IMR-90 (cell line): ENCODE data around the gene CHL1. TPM values are rescaled to one million over a fixed set of nuclear protein-coding genes. Genes with fewer than 3 reads are reported as not detected.

Source experiments
- ATAC-seq: fragments of 200-7000 bp; cut with Tn5 transposase; 2 replicates; pipeline ENCODE4 v1.9.1; 2020; ENCODE audit warnings: low read depth, mild to moderate bottlenecking, moderate library complexity
- BruUV-seq: library from RNA; stranded (reverse); fragments of 400-500 nt; replicated peaks from 2 replicates; lab custom pipeline; 2021; lab: Mats Ljungman, UMichigan
- CTCF ChIA-PET: fragments of 300-600 bp; formaldehyde crosslinking; extraction: SDS; loops from one replicate; lab custom pipeline; 2021; ENCODE audit warnings: antibody characterized with exemption; lab: Yijun Ruan, JAX
- POLR2A ChIA-PET: fragments of 300-600 bp; sonication (Branson Sonifier 250); formaldehyde crosslinking; loops from one replicate; lab custom pipeline; 2022; ENCODE audit warnings: antibody characterized with exemption; ENCODE audit not compliant: unreplicated experiment; lab: Charles Lee
- DNase-seq: peaks from one replicate; pipeline ENCODE4 v3.0.0; 2013
- H2AFZ ChIP-seq: replicated peaks from 2 replicates; pipeline ENCODE3; 2013; ENCODE audit warnings: low read length, mild to moderate bottlenecking; ENCODE audit not compliant: poor library complexity
- H2AK5ac ChIP-seq: 2 replicates; pipeline ENCODE4 v1.6.1; 2013; ENCODE audit warnings: low read depth, low read length, inconsistent platforms
- H2AK9ac ChIP-seq: replicated peaks from 2 replicates; pipeline ENCODE3; 2013; ENCODE audit warnings: mild to moderate bottlenecking, low read depth, low read length, moderate library complexity; ENCODE audit not compliant: poor library complexity
- H2BK120ac ChIP-seq: 2 replicates; pipeline ENCODE4 v1.6.1; 2013; ENCODE audit warnings: low read depth, low read length, inconsistent platforms
- H2BK15ac ChIP-seq: 3 replicates; pipeline ENCODE4 v1.6.1; 2013; ENCODE audit warnings: low read depth, low read length, inconsistent platforms
- H2BK20ac ChIP-seq: 2 replicates; pipeline ENCODE4 v1.6.1; 2013; ENCODE audit warnings: low read depth, mild to moderate bottlenecking, inconsistent platforms, low read length, moderate library complexity
- H2BK5ac ChIP-seq: 2 replicates; pipeline ENCODE4 v1.6.1; 2013; ENCODE audit warnings: mild to moderate bottlenecking, low read depth, low read length, inconsistent platforms; ENCODE audit not compliant: poor library complexity, severe bottlenecking
- H3K14ac ChIP-seq: replicated peaks from 2 replicates; pipeline ENCODE4 v1.6.1; 2013; ENCODE audit warnings: low read depth, low read length, inconsistent platforms
- H3K18ac ChIP-seq: 2 replicates; pipeline ENCODE4 v1.6.1; 2013; ENCODE audit warnings: low read depth, low read length, control low read depth
- H3K23ac ChIP-seq: 2 replicates; pipeline ENCODE4 v1.6.1; 2013; ENCODE audit warnings: low read depth, low read length, inconsistent platforms
- H3K27ac ChIP-seq: 2 replicates; pipeline ENCODE4 v1.5.1; 2013; ENCODE audit warnings: mild to moderate bottlenecking, control low read depth, low read length; ENCODE audit not compliant: insufficient read depth
- H3K27me3 ChIP-seq: 2 replicates; pipeline ENCODE4 v1.6.1; 2013; ENCODE audit warnings: low read length; ENCODE audit not compliant: control insufficient read depth, insufficient read depth
- H3K36me3 ChIP-seq: 2 replicates; pipeline ENCODE4 v1.6.1; 2013; ENCODE audit warnings: low read length, mixed read lengths; ENCODE audit not compliant: control insufficient read depth, insufficient read depth
- H3K4ac ChIP-seq: 2 replicates; pipeline ENCODE4 v1.6.1; 2013; ENCODE audit warnings: low read depth, low read length, inconsistent platforms
- H3K4me1 ChIP-seq: 2 replicates; pipeline ENCODE4 v1.6.1; 2013; ENCODE audit warnings: low read length, mixed read lengths; ENCODE audit not compliant: control insufficient read depth, insufficient read depth
- H3K4me2 ChIP-seq: 2 replicates; pipeline ENCODE4 v1.6.1; 2013; ENCODE audit warnings: low read depth, mild to moderate bottlenecking, control low read depth, low read length, moderate library complexity
- H3K4me3 ChIP-seq: 2 replicates; pipeline ENCODE4 v1.5.1; 2013; ENCODE audit warnings: low read depth, mild to moderate bottlenecking, control low read depth, low read length, moderate library complexity; ENCODE audit not compliant: insufficient read depth
- H3K56ac ChIP-seq: 2 replicates; pipeline ENCODE4 v1.6.1; 2013; ENCODE audit warnings: low read length, inconsistent platforms; ENCODE audit not compliant: insufficient read depth; ENCODE audit errors: extremely low read depth
- H3K79me1 ChIP-seq, 2 experiments: 2 replicates each; pipeline ENCODE4 v1.6.1; 2013; ENCODE audit warnings: low read length in 2 of 2, inconsistent platforms in 1 of 2, low read depth in 1 of 2
- H3K9ac ChIP-seq: 2 replicates; pipeline ENCODE4 v1.6.1; 2013; ENCODE audit warnings: low read depth, low read length, control low read depth
- H3K9me1 ChIP-seq: 2 replicates; pipeline ENCODE4 v1.6.1; 2013; ENCODE audit warnings: low read length, inconsistent platforms; ENCODE audit not compliant: insufficient read depth
- H3K9me3 ChIP-seq: 2 replicates; pipeline ENCODE4 v1.6.1; 2013; ENCODE audit warnings: low read length; ENCODE audit not compliant: control insufficient read depth, insufficient read depth
- H4K20me1 ChIP-seq: 2 replicates; pipeline ENCODE4 v1.6.1; 2013; ENCODE audit warnings: low read length, inconsistent platforms; ENCODE audit not compliant: insufficient read depth
- H4K5ac ChIP-seq: 2 replicates; pipeline ENCODE4 v1.6.1; 2013; ENCODE audit warnings: mild to moderate bottlenecking, low read depth, low read length, control low read depth
- H4K8ac ChIP-seq, 2 experiments: 2 replicates each; pipeline ENCODE4 v1.6.1; 2013; ENCODE audit warnings: low read depth in 2 of 2, low read length in 2 of 2, control low read depth in 1 of 2, inconsistent platforms in 1 of 2
- H4K91ac ChIP-seq: 2 replicates; pipeline ENCODE4 v1.6.1; 2013; ENCODE audit warnings: low read depth, low read length, inconsistent platforms; ENCODE audit not compliant: insufficient read depth
- BHLHE40 ChIP-seq: fragments of 150-350 bp; IDR thresholded peaks from 2 replicates; pipeline ENCODE4 v1.6.1; 2016; ENCODE audit warnings: mild to moderate bottlenecking, low read depth, low read length
- CEBPB ChIP-seq: IDR thresholded peaks from 2 replicates; pipeline ENCODE4 v1.6.1; 2012; ENCODE audit warnings: low read depth, low read length, improper control_type of control experiment
- CHD1 ChIP-seq: IDR thresholded peaks from 2 replicates; pipeline ENCODE4 v1.6.1; 2012; ENCODE audit warnings: low read depth, low read length, improper control_type of control experiment
- CTCF ChIP-seq: conservative IDR thresholded peaks from 2 replicates; pipeline ENCODE4 v1.5.1; 2012; ENCODE audit warnings: mild to moderate bottlenecking, low read depth, low read length, improper control_type of control experiment
- FOS ChIP-seq: fragments of 150-350 bp; IDR thresholded peaks from 2 replicates; pipeline ENCODE4 v1.6.1; 2016; ENCODE audit warnings: low read depth, low read length
- MAFK ChIP-seq: IDR thresholded peaks from 2 replicates; pipeline ENCODE4 v1.6.1; 2012; ENCODE audit warnings: low read depth, low read length, improper control_type of control experiment
- MAZ ChIP-seq: IDR thresholded peaks from 2 replicates; pipeline ENCODE4 v1.6.1; 2012; ENCODE audit warnings: low read depth, mild to moderate bottlenecking, low read length, improper control_type of control experiment, moderate library complexity, borderline replicate concordance
- MXI1 ChIP-seq: IDR thresholded peaks from 2 replicates; pipeline ENCODE4 v1.6.1; 2012; ENCODE audit warnings: low read depth, mild to moderate bottlenecking, low read length, moderate library complexity, borderline replicate concordance
- NFE2L2 ChIP-seq: fragments of 150-350 bp; IDR thresholded peaks from 2 replicates; pipeline ENCODE4 v1.6.1; 2016; ENCODE audit warnings: low read depth, mild to moderate bottlenecking, low read length
- POLR2A ChIP-seq: IDR thresholded peaks from 2 replicates; pipeline ENCODE4 v1.6.1; 2012; ENCODE audit warnings: mild to moderate bottlenecking, low read depth, low read length
- RCOR1 ChIP-seq: IDR thresholded peaks from 2 replicates; pipeline ENCODE4 v1.6.1; 2012; ENCODE audit warnings: mild to moderate bottlenecking, low read length, improper control_type of control experiment; ENCODE audit not compliant: insufficient replicate concordance
- RFX5 ChIP-seq: IDR thresholded peaks from 2 replicates; pipeline ENCODE4 v1.8.0; 2012; ENCODE audit warnings: low read depth, mild to moderate bottlenecking, low read length, moderate library complexity
- SMC3 ChIP-seq: fragments of 150-350 bp; IDR thresholded peaks from 2 replicates; pipeline ENCODE4 v1.6.1; 2016; ENCODE audit warnings: low read depth, mild to moderate bottlenecking, antibody characterized with exemption, low read length, moderate library complexity
- USF2 ChIP-seq: fragments of 150-350 bp; IDR thresholded peaks from 2 replicates; pipeline ENCODE4 v1.6.1; 2017; ENCODE audit warnings: mild to moderate bottlenecking, antibody characterized with exemption, low read length, low read depth
- WGBS, 2 experiments: methylation state at CpG; one replicate each; pipeline versions ENCODE4 v1.1.5 to v1.1.7; 2013; ENCODE audit warnings: missing lambda C conversion rate in 2 of 2; ENCODE audit not compliant: insufficient read length in 1 of 2; ENCODE audit errors: extremely low coverage in 2 of 2; 5-methylcytosine and 5-hydroxymethylcytosine counted together
- dilution Hi-C: fragments of 300-500 bp; cut with HindIII; formaldehyde crosslinking; loops from one replicate; pipeline ENCODE4 v1.14.3; 2018; ENCODE audit warnings: low sequenced_read_pairs; ENCODE audit not compliant: unreplicated experiment
- in situ Hi-C: fragments of 300-500 bp; cut with MboI; formaldehyde crosslinking; loops from 3 replicates; pipeline ENCODE4 v1.14.3; 2019; ENCODE audit warnings: low sequenced_read_pairs, inconsistent platforms, mixed read lengths
- intact Hi-C: fragments of 100-400 bp; cut with micrococcal nuclease; formaldehyde crosslinking; loops from 2 replicates; pipeline ENCODE4 v1.10.0; 2022
- polyA plus RNA-seq, 3 experiments: library from polyadenylated mRNA; depleted of rRNA; stranded (reverse); fragments of >200 nt; gene quantifications; 2 replicates each; pipeline ENCODE4 v1.2.3, GENCODE V29; 2012; ENCODE audit warnings: low replicate concordance in 1 of 3
- total RNA-seq: library from RNA; depleted of rRNA; stranded (reverse); fragments of >200 nt; gene quantifications from 2 replicates; pipeline ENCODE4 v1.2.3, GENCODE V29; 2012

The CHL1 gene
- total and polyA plus RNA-seq, 2 of the 4 experiments (the other 2 are of a cell fraction): 0.38 to 1.6 TPM

GRCh38 chr3:418239-418929, 221.8 kb downstream of the CHL1 start:
- Histone ChIP-seq H3K36me3 (no peaks in the 10 kb centered on the region), H3K27me3 (no peaks in the 10 kb centered on the region), H2AFZ (no peak overlapping the region), H3K4me1 (no peaks in the 10 kb centered on the region), H3K9me3 (no peaks in the 10 kb centered on the region), H3K27ac (no peak overlapping the region), H3K9ac (no peak overlapping the region), H2BK20ac (no peak overlapping the region), H2AK9ac (no peak overlapping the region), H4K91ac (no peak overlapping the region), H2AK5ac (no peak overlapping the region), H3K4me3 (no peak overlapping the region), H3K4me2 (no peak overlapping the region), H2BK120ac (no peak overlapping the region), H4K5ac (no peak overlapping the region), H4K8ac (no peak overlapping the region), H3K79me1 (no peaks in the 10 kb centered on the region), H3K14ac (no peak overlapping the region), H3K56ac (no peak overlapping the region), H3K18ac (no peak overlapping the region), H4K20me1 (no peaks in the 10 kb centered on the region), H2BK15ac (no peak overlapping the region), H3K4ac (no peak overlapping the region), H3K23ac (no peak overlapping the region), H3K9me1 (no peaks in the 10 kb centered on the region), H2BK5ac (no peak overlapping the region)
- in situ Hi-C loops (no loop called here), dilution Hi-C loops (no loop called here), intact Hi-C loops (no loop called here)
- 40% methylated on average over 1 of the region's 7 CpGs; no CpG with 5 or more reads in 1 of the 2 experiments for WGBS, 2 experiments
- CTCF ChIA-PET: interaction anchor here (0.7 kb wide), 1 partner anchor 13 kb away, joined by 3 read pairs; no protein-coding TSS in a partner anchor
- DNase-seq (no peak), ATAC-seq (no peak)
- TF ChIP-seq MAFK: no peak
- no peak for TF ChIP-seq MAZ
- TF ChIP-seq POLR2A: no peak
- TF ChIP-seq RCOR1: no peak
- no peak for TF ChIP-seq CHD1
- TF ChIP-seq BHLHE40: no peak
- TF ChIP-seq SMC3: no peak
- no peak for TF ChIP-seq MXI1
- TF ChIP-seq USF2: no peak
- TF ChIP-seq CTCF: no peak
- TF ChIP-seq CEBPB: no peak
- no peak for TF ChIP-seq FOS
- TF ChIP-seq RFX5: no peak
- TF ChIP-seq NFE2L2: no peak
- no TSS peak for BruUV-seq
- POLR2A ChIA-PET: no interaction called here
